ENCODE data around the gene NANOS2. TPM values are rescaled to one million over a fixed set of nuclear protein-coding genes. Genes with fewer than 3 reads are reported as not detected.

The NANOS2 gene
- total and polyA plus RNA-seq, 12 donors: not detected

DNA sequence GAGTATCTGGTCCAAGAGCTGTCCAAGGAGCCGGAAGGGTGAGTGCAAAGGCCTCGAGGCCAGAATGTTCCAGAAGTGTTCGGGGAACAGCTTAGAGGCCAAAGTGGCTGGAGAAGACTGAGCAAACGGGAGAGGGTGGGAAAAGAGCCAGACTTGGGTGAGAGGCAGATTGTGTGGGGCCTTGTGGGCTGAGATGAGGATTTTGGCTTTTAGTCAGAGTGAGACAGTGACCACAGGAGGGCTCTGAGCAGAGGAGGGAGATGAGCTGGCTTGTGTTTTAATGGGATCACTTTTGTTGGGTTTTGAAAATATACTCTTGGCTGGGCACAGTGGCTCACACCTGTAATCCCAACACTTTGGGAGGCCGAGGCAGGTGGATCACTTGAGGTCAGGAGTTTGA lies 5.6 kb downstream of the NANOS2 start:
- Histone ChIP-seq H3K9me3 (replicated peaks in 1 of 3) (no peaks in the 10 kb centered on the region), H3K4me1 (replicated peaks in 1 of 2) (no peaks in the 10 kb centered on the region), H3K27ac (no peak overlapping the region), H3K36me3 (replicated peaks in 1 of 2) (no peaks in the 10 kb centered on the region), H3K4me3 (no peak overlapping the region), H3K27me3 (no peaks in the 10 kb centered on the region)
- WGBS, 4 donors: 73 to 79% (median 77%) methylated on average over 4 to 5 of the region's 5 CpGs
- TF ChIP-seq POLR2A (IDR thresholded peaks at IDR 0.05): no peak
- intact Hi-C loops (cut with DNase I): no loop called here
- DNase-seq: no peak

GRCh38 chr19:45906221-45906620 lies 8.4 kb downstream of the NANOS2 start:
- Histone ChIP-seq H3K4me3 (no peak overlapping the region), H3K27ac (no peak overlapping the region), H3K36me3 (replicated peaks in 1 of 2) (no peaks in the 10 kb centered on the region), H3K27me3 (no peaks in the 10 kb centered on the region), H3K4me1 (replicated peaks in 1 of 2) (peaks cover 3 to 5% of the 10 kb centered on the region in 2 donors), H3K9me3 (replicated peaks in 1 of 3) (no peaks in the 10 kb centered on the region)
- 73 to 93% (median 82%) methylated on average over 3 of the region's 3 CpGs for WGBS, 4 donors
- intact Hi-C loops (cut with DNase I): no loop called here
- TF ChIP-seq POLR2A (IDR thresholded peaks at IDR 0.05): no peak
- TF ChIP-seq, protein P1, sequence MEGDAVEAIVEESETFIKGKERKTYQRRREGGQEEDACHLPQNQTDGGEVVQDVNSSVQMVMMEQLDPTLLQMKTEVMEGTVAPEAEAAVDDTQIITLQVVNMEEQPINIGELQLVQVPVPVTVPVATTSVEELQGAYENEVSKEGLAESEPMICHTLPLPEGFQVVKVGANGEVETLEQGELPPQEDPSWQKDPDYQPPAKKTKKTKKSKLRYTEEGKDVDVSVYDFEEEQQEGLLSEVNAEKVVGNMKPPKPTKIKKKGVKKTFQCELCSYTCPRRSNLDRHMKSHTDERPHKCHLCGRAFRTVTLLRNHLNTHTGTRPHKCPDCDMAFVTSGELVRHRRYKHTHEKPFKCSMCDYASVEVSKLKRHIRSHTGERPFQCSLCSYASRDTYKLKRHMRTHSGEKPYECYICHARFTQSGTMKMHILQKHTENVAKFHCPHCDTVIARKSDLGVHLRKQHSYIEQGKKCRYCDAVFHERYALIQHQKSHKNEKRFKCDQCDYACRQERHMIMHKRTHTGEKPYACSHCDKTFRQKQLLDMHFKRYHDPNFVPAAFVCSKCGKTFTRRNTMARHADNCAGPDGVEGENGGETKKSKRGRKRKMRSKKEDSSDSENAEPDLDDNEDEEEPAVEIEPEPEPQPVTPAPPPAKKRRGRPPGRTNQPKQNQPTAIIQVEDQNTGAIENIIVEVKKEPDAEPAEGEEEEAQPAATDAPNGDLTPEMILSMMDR (IDR thresholded peaks at IDR 0.05): no peak
- no peak for DNase-seq

DNA sequence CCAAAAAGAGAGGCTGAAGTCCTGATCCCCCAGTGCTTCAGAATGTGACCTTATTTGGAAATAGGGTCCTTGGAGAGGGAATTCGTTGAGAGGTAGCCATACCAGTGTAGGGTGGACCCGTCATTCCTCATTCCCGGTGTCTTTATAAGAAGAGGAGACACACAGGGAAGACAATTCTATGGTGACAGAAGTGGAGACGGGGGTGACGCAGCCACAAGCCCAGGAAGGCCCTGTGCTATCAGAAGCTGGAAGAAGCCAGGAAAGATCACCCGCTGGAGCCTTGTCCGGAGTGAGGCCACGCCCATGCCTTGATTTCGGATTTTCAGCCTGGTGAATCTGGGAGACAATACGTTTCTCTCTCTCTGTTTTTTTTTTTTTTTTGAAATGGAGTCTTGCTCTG lies 9.6 kb downstream of the NANOS2 start:
- no peak for TF ChIP-seq POLR2A (IDR thresholded peaks at IDR 0.05)
- TF ChIP-seq, protein P1 (IDR thresholded peaks at IDR 0.05): no peak
- Histone ChIP-seq H3K27me3 (no peaks in the 10 kb centered on the region), H3K4me1 (replicated peaks in 1 of 2) (peaks cover 15 to 16% of the 10 kb centered on the region in 2 donors), H3K4me3 (no peak overlapping the region), H3K36me3 (replicated peaks in 1 of 2) (no peaks in the 10 kb centered on the region), H3K9me3 (replicated peaks in 1 of 3) (no peaks in the 10 kb centered on the region), H3K27ac (no peak overlapping the region)
- 69 to 83% (median 73%) methylated on average over 10 of the region's 10 CpGs for WGBS, 4 donors
- no peak for DNase-seq
- intact Hi-C loops (cut with DNase I): no loop called here

DNA sequence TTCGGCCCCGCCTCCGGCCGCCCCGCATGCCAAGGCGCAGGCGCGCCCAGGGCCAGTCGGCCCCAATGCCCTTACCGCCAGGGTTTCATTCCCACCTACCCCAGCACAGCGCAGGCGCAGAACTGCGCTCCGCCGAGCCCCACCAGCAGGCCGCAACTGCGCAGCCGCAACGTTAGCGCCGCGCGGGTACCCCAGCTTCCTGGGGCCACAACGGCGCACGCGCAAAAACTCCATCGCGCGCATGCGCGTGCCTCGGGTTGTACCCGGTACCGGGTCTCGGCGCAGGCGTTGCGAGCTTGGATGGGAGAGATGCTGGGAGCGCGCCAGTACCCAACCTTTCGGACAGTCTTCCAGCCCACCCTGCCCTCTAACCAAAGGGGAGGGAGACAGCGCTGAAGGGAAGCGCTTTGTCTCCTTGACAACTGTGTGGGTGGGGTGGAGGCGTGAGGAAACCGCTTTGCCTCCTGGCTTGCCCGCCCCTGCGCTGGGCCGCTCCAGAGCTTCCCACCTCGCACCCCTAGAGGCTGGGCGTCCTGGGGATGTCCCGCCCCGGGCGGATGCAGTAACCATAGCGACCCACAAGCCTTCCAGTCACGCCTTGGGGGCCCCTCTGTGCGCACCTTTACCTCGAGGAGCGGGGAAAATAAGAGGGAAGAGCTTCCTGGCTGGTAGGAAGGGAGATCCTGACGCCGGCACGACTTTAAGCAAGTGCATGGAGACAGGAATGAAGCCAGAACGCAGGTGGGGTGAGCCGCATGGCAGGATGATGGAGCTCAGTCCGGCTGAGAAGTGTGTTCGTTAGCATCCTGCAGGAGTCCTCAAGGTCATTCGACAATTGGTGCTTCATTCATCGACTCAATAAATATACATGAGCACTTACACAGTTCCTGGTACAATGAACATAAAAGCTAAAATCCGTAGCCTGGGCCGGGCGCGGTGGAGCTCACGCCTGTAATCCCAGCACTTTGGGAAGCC lies 11.6 kb downstream of the NANOS2 start:
- no peaks in the 10 kb centered on the region for H3K9me3 ChIP-seq (replicated peaks in 1 of 3)
- H3K4me1 ChIP-seq (replicated peaks in 1 of 2): peaks cover 16 to 20% of the 10 kb centered on the region in 2 donors
- H3K36me3 ChIP-seq (replicated peaks in 1 of 2): peaks cover 0 to 18% of the 10 kb centered on the region in 2 donors
- H3K27me3 ChIP-seq: no peaks in the 10 kb centered on the region
- peak in 1 of 2 donors; percentile 58 for TF ChIP-seq POLR2A (IDR thresholded peaks at IDR 0.05)
- TF ChIP-seq, protein P1 (IDR thresholded peaks at IDR 0.05): peak in 2 of 6 experiments; percentile 11 to 29
- intact Hi-C loops (cut with DNase I): no loop called here
- peak overlapping the region in 3 of 5 donors; percentile 44 to 72 (median 71) for H3K27ac ChIP-seq
- H3K4me3 ChIP-seq: peak overlapping the region in 2 of 4 donors; percentile 50 to 83
- WGBS, 4 donors: 1 to 8% (median 3%) methylated on average over 6 to 73 of the region's 73 CpGs
- DNase-seq: peak; percentile 98 to 99 (median 98)

All from adrenal gland (tissue), 12 donors.